Measurements from ENCODE around the gene ANOS1.

DNA sequence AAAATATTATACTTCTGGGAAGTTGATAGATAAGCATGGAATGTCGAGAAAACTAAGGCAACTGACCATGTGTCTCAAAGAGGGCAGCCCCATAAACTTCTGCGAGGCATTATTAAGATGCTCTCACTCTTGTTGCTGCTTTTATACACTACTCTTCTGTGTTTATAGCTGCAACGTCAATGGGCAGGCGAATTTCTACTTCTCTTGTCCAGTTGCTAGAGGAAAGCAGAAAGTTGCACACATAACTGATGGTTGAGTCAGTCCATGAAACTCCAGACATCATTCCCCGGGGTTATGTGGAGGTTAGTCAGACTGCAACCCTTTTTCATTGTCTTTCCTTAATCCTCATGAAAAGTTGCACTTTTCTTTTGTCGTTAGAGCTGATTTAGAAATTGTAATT is 227.5 kb downstream of the ANOS1 start:
- TF ChIP-seq YY1 (IDR thresholded peaks at IDR 0.05; ENCODE audit: insufficient read depth, insufficient read length) (no peak), SUZ12 (IDR thresholded peaks at IDR 0.05; ENCODE audit: extremely low read depth, insufficient read depth, insufficient read length) (no peak)
